HG03432 (cell line): ENCODE results near the gene STK39.

ENCODE experiments used
- ATAC-seq: cut with Tn5 transposase; IDR thresholded peaks from one replicate; pipeline ENCODE4 v1.9.1; 2021; ENCODE audit warnings: mild to moderate bottlenecking, moderate library complexity; ENCODE audit not compliant: unreplicated experiment

Gene STK39

DNA sequence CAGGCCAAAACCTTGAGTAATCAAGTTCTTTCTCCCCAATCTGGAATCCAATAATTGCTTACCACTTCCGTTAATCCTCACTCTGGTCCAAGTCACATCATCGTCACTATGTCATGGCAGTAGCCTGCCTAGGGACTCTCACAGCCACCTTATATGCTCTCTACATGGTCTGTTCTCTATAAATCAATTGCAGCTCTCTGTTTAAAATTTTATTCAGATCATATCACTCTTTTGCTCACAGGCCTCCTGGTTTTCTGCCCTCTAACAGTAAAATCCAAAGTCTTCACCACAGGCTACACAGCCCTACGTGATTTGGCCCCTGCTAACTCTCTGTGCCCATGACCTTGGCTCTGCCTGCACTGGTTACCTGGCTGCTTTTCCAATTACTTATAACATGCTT lies 188.7 kb downstream of the STK39 start:
- ATAC-seq: no peak

DNA sequence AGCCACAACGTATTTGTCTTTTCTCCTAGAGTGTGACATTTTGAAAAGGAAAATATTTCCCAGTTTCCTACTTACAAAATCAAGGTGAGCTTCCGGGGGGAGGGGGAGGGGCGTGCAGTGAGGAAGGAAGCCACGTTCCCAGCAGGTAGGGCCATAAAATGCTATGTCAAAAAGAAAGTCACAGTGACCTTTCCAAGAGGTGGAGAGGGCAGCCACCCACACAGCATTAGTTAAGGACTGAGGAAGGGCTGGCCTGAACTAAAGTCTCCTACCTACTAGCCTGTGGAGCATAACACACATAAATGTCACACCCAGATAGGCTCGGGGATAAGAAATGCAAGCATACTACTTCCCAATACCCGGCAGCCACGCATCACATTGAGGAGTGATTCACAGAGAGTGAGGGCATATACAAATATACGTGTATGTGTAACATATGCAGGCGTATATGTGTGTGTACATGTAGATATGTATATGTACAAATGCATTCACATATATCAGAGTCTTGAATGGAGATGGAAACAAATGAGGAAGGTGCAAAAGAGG lies 191.1 kb downstream of the STK39 start:
- ATAC-seq: no peak

DNA sequence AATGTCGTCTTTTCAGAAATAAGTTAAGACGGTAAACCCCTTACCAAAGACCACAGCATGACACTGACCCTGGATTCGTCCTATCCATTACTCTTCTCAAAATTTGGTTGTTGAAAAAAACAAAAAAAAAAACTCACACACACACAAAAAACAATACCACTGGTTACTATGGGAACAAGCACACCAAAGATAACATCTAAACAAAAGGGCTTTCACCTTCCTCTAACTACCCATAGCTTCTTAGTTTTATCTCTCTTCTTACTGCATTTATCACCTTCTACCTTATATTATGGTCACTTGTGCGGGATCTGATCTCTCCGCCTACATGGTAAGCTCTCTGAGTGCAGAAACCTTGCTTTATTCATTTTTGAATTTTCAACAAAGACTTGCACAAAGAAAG lies 192.7 kb downstream of the STK39 start:
- ATAC-seq: no peak

DNA sequence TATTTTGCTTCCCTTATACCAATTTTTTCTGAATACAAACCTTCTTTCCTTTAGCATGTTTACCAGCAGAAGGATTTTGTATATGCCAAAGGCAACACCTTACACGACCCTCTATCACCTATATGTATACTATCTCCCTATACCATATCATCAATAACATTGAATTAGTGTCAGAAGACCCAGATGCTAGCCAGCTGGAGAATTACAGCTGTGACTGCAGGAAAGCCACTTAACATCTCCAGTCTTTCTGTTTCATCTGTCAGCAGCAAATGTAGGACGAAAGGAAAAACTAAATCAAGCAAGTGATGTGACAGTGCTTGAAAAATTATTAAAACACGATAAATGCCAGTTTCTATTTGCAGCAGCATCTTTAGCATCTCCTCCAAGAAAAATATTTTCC lies 193.7 kb downstream of the STK39 start:
- no peak for ATAC-seq

- no peak for ATAC-seq
These were observed 194.6 kb downstream of the STK39 start for GRCh38 chr2:168052773-168053172.

GRCh38 chr2:168050377-168050776 lies 197.0 kb downstream of the STK39 start:
- no peak for ATAC-seq

- ATAC-seq: no peak
These were observed 197.8 kb downstream of the STK39 start for GRCh38 chr2:168049609-168050008.

DNA sequence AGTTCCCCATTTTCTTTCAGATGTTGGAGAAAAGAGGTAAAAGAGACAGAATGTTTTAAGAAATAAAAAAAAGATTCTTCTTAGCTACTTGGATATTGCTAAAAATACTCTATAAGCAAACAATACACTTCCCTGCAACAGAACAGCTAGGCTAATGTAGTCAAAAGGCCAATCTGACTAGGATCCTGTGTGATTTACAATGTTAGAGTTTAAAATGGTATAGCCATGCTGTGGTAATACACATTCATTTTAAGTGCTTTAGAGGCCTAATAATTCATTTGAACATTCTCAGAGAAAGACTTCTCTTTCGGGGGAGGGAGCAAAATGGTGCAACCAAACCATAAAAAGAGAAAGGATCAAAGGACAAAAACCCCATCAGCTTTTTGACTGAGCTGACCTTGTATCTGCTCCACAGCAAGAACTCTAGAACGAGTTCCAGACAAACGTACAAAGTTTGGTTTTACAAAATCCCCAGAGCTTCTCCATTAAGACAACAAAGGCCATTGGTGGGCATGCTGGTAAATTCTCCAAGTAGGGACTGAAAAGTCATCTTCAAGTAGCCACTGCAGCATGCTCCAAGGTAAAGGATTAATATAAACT lies 200.2 kb downstream of the STK39 start:
- no peak for ATAC-seq

DNA sequence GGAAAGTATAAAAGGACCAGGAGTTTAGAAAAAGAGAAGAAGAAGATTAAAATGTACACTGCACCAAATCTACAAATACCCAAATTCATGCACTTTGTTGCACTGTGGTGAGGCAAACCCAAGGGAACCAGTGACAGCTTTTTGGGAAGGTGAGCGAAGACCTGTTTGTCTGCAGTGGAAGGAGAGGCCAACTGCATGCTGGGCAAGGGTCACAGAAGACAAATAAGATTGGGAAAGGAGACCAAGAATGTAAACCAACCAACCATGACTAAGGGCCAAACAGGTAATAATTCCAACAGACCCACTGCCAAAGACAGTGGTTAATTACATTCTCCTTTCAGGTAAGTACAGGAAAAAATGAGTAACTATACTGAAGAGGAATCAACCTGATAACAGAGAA lies 202.8 kb downstream of the STK39 start:
- ATAC-seq: no peak

- ATAC-seq: no peak
These were observed 203.2 kb downstream of the STK39 start for GRCh38 chr2:168044176-168044575.

- ATAC-seq: peak; percentile 98
These were observed 205.1 kb downstream of the STK39 start for GRCh38 chr2:168042127-168042824.

GRCh38 chr2:168039881-168040280 lies 207.5 kb downstream of the STK39 start:
- no peak for ATAC-seq

DNA sequence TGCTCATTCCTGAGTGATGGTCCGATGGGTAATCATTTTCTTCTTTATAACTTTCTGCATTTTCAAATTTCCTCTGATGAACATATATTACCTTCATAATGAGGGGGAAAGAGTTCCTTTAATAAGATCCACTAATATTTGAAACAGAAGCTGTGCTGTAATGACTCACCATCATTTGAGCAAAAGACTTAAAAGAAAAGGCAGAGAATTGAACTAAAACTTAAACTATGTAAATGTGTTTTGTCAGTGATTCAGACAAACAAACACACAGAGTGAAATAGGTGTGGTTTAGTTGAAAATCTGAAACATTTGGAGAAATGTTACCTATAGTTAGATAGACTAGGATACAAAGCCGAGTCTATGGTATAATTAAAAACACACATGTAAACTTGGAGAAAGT lies 209.6 kb downstream of the STK39 start:
- no peak for ATAC-seq

GRCh38 chr2:168035458-168035857 lies 211.9 kb downstream of the STK39 start:
- ATAC-seq: peak; percentile 41

- no peak for ATAC-seq
These were observed 212.8 kb downstream of the STK39 start for GRCh38 chr2:168034616-168035015.

DNA sequence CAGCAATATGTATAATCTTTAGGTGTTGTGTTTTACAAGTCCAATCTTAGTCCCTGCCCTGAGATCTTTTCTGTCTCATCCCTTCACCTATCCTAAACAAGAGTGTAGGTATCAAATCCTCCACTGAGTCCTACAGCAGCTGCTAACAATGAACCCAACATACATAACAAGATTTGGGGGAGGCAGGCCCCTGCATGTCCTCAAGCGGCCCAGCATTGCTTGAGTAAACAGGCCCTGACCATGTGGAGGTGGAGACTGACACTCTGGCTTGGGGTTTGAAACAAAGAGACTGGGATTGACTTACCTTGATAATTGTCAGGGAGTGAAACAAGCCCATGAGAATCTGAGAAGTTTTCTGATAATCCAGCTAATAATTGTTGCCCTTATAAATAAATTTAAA lies 213.4 kb downstream of the STK39 start:
- no peak for ATAC-seq

GRCh38 chr2:168032091-168032490 lies 215.3 kb downstream of the STK39 start:
- ATAC-seq: no peak

GRCh38 chr2:168030862-168031624 lies 216.4 kb downstream of the STK39 start:
- ATAC-seq: peak; percentile 95

DNA sequence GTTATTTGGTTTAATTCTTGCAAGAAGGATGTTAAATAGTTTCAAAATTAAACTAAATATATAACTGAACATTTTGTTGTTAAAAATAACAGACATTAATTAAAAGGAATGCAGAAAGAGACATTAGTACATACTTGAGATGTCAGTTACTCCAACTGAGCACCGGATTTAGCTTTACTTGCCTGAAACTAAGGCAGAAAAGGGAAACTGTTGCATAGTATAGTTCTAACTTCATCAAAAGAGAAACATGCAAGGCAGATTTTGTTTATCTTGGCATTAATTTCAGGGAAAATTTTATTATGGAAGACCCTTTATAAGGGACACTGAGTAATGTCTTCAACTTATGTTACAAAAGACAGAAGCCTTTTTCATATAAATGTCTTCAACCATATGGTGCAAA lies 218.3 kb downstream of the STK39 start:
- no peak for ATAC-seq

GRCh38 chr2:168028362-168028761 lies 219.0 kb downstream of the STK39 start:
- ATAC-seq: no peak

DNA sequence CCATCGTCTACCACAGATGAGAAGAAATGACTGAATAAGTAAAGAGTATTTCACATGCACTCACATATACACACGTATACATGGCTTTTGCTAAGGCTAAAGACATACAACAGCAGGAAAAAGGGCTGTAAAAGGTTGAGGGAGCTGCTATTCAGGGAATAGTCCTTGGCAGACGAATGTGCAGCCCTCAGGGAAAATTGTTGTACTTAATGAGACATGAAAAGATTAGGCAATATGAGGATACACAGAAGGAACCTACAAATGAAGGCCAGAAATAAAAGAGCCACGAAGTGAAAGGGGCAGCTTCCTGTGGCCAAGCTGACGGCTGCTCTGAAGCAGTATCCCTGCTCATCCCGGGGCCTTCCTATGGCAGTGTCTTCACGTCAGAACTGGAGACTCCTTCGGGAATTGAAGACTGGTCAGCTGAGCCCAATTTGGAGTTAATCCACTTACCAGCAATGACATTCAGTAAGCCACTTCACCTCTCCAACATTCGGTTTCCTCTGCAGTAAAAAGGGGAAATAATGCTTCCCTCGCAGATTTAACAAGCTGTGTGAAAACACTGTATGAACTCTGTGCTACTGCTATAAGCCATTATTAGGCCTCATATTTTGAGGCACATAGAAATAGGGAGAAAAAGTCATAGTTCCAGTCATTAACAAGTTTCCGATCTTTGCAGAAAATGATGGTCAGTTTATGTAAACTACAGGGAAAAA lies 221.8 kb downstream of the STK39 start:
- no peak for ATAC-seq
